PC-9 (cell line): ENCODE data around the gene AGAP1.

ENCODE experiments used
- EZH2 ChIP-seq: fragments of 200-600 bp; sonication (generic); IDR thresholded peaks from 2 replicates; pipeline ENCODE4 v1.8.0; 2017; ENCODE audit warnings: antibody characterized with exemption, low read depth
- TF ChIP-seq, protein P1 (sequence below): fragments of 200-600 bp; sonication (generic); conservative IDR thresholded peaks from 2 replicates; pipeline ENCODE4 v1.6.1; 2017; ENCODE audit warnings: mixed run types, antibody characterized with exemption, mild to moderate bottlenecking, moderate library complexity

DNA sequence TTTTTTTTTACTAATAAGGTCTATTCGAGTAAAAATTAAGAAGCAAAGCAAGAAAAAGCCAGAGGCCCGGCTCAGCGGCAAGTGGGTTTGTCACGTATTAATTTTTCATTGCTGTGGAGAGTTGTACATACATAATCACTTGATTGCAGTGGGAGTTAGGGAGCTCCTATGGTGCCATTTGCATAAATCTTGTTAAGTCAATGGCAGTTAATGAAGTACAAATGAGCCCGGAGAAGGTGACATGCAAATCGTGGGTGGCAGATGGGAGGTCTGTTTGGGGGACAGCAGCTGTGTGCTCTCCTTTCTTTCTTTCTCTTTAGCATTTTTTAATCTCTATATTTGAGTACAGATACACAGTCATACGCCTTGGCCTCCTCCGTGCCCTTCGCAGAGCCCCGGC, 317.0 kb downstream of the AGAP1 start:
- TF ChIP-seq, protein P1, sequence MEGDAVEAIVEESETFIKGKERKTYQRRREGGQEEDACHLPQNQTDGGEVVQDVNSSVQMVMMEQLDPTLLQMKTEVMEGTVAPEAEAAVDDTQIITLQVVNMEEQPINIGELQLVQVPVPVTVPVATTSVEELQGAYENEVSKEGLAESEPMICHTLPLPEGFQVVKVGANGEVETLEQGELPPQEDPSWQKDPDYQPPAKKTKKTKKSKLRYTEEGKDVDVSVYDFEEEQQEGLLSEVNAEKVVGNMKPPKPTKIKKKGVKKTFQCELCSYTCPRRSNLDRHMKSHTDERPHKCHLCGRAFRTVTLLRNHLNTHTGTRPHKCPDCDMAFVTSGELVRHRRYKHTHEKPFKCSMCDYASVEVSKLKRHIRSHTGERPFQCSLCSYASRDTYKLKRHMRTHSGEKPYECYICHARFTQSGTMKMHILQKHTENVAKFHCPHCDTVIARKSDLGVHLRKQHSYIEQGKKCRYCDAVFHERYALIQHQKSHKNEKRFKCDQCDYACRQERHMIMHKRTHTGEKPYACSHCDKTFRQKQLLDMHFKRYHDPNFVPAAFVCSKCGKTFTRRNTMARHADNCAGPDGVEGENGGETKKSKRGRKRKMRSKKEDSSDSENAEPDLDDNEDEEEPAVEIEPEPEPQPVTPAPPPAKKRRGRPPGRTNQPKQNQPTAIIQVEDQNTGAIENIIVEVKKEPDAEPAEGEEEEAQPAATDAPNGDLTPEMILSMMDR = no peak
- no peak for TF ChIP-seq EZH2
